Activated naive CD4-positive, alpha-beta T cell treated with anti-CD3 and anti-CD28 coated beads, Interleukin-2, amount 50 U/mL, for 16 hours (primary cell): ENCODE results near the gene ASPSCR1.
A peak's percentile ranks its signal among the peaks of the same experiment; 100 is the strongest.

Experiments used
- DNase-seq: peaks from one replicate; pipeline ENCODE4 v3.0.0-alpha.2; 2020

ASPSCR1 gene

GRCh38 chr17:82058230-82058854 lies 80.9 kb downstream of the ASPSCR1 start:
- DNase-seq: no peak

- DNase-seq: no peak
Measured at GRCh38 chr17:82058855-82059249, 81.4 kb downstream of the ASPSCR1 start.

GRCh38 chr17:82059272-82060000 lies 82.0 kb downstream of the ASPSCR1 start:
- no peak for DNase-seq

- DNase-seq: no peak
Measured at GRCh38 chr17:82060001-82060380, 82.6 kb downstream of the ASPSCR1 start.

- no peak for DNase-seq
Measured at GRCh38 chr17:82060614-82061013, 83.2 kb downstream of the ASPSCR1 start.

GRCh38 chr17:82061047-82061925 lies 83.9 kb downstream of the ASPSCR1 start:
- DNase-seq: no peak

GRCh38 chr17:82062076-82062983 lies 84.9 kb downstream of the ASPSCR1 start:
- DNase-seq: no peak

GRCh38 chr17:82062984-82063368 lies 85.5 kb downstream of the ASPSCR1 start:
- DNase-seq: no peak

- DNase-seq: no peak
Measured at GRCh38 chr17:82063424-82064415, 86.3 kb downstream of the ASPSCR1 start.

- DNase-seq: no peak
Measured at GRCh38 chr17:82064433-82065192, 87.2 kb downstream of the ASPSCR1 start.

GRCh38 chr17:82065193-82065637 lies 87.8 kb downstream of the ASPSCR1 start:
- DNase-seq: peak; percentile 53

GRCh38 chr17:82065638-82066303 lies 88.3 kb downstream of the ASPSCR1 start, which contains the start of gene DUS1L:
Gene DUS1L (minus strand): TSS chr17:82065804. CDS start chr17:82065059, 745 bp downstream.
- DNase-seq: peak; percentile 71
